Glutamatergic neuron (in vitro differentiated cells): Measurements from ENCODE around the gene SPRED1. TPM values are rescaled to one million over a fixed set of nuclear protein-coding genes. Genes with fewer than 3 reads are reported as not detected.
"Not testable (repeated sequence)": the region's sequence is repeated elsewhere in the genome, so short reads cannot be mapped to it uniquely, and the experiment has no call there.

Source experiments
- DNase-seq: peaks from one replicate; pipeline ENCODE4 v3.0.0; 2022
- H3K27ac Mint-ChIP-seq: one replicate; pipeline ENCODE4 v1.8.0; 2020; ENCODE audit warnings: mild to moderate bottlenecking, mixed read lengths, inconsistent platforms; ENCODE audit not compliant: unreplicated experiment
- H3K27me3 Mint-ChIP-seq: one replicate; pipeline ENCODE4 v1.8.0; 2020; ENCODE audit warnings: mild to moderate bottlenecking, moderate library complexity, mixed read lengths, inconsistent platforms; ENCODE audit not compliant: unreplicated experiment
- H3K36me3 Mint-ChIP-seq: one replicate; pipeline ENCODE4 v1.8.0; 2020; ENCODE audit warnings: mild to moderate bottlenecking, mixed read lengths, inconsistent platforms; ENCODE audit not compliant: unreplicated experiment
- H3K4me1 Mint-ChIP-seq: one replicate; pipeline ENCODE4 v1.8.0; 2020; ENCODE audit warnings: mild to moderate bottlenecking, low read depth, mixed read lengths, inconsistent platforms; ENCODE audit not compliant: unreplicated experiment
- H3K4me3 Mint-ChIP-seq: one replicate; pipeline ENCODE4 v1.8.0; 2020; ENCODE audit warnings: mild to moderate bottlenecking, mixed read lengths, inconsistent platforms; ENCODE audit not compliant: unreplicated experiment
- H3K9me3 Mint-ChIP-seq: one replicate; pipeline ENCODE4 v1.8.0; 2020; ENCODE audit warnings: mild to moderate bottlenecking, moderate library complexity, mixed read lengths, inconsistent platforms; ENCODE audit not compliant: unreplicated experiment
- total RNA-seq: library from RNA; stranded (reverse); fragmentation: NEBNext Ultra II Directional; extraction: Animal tissue kit (Norgen Biotek cat#: 25700); gene quantifications from one replicate; pipeline ENCODE4 v1.2.1, GENCODE V29; 2021; ENCODE audit not compliant: unreplicated experiment
- TF ChIP-seq, protein P1 (sequence below): fragments of 200-600 bp; sonication (generic); IDR thresholded peaks from one replicate; pipeline ENCODE4 v1.5.0; 2021; ENCODE audit not compliant: partially characterized antibody, unreplicated experiment

SPRED1 gene
- total RNA-seq, 1 donor from 2014 or later: 2.4 TPM

- Mint-ChIP-seq H3K27ac (no peak overlapping the region), H3K9me3 (no peaks in the 10 kb centered on the region), H3K27me3 (no peaks in the 10 kb centered on the region), H3K36me3 (no peaks in the 10 kb centered on the region), H3K4me1 (no peaks in the 10 kb centered on the region), H3K4me3 (no peak overlapping the region)
- no peak for DNase-seq
- TF ChIP-seq, protein P1, sequence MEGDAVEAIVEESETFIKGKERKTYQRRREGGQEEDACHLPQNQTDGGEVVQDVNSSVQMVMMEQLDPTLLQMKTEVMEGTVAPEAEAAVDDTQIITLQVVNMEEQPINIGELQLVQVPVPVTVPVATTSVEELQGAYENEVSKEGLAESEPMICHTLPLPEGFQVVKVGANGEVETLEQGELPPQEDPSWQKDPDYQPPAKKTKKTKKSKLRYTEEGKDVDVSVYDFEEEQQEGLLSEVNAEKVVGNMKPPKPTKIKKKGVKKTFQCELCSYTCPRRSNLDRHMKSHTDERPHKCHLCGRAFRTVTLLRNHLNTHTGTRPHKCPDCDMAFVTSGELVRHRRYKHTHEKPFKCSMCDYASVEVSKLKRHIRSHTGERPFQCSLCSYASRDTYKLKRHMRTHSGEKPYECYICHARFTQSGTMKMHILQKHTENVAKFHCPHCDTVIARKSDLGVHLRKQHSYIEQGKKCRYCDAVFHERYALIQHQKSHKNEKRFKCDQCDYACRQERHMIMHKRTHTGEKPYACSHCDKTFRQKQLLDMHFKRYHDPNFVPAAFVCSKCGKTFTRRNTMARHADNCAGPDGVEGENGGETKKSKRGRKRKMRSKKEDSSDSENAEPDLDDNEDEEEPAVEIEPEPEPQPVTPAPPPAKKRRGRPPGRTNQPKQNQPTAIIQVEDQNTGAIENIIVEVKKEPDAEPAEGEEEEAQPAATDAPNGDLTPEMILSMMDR: no peak
Observed at GRCh38 chr15:38263996-38264395, 11.4 kb downstream of the SPRED1 start.

GRCh38 chr15:38266247-38266986 lies 13.8 kb downstream of the SPRED1 start:
- no peaks in the 10 kb centered on the region for H3K36me3 Mint-ChIP-seq
- no peaks in the 10 kb centered on the region for H3K27me3 Mint-ChIP-seq
- TF ChIP-seq, protein P1: no peak
- no peak overlapping the region for H3K4me3 Mint-ChIP-seq
- H3K4me1 Mint-ChIP-seq: no peaks in the 10 kb centered on the region
- H3K9me3 Mint-ChIP-seq: no peaks in the 10 kb centered on the region
- DNase-seq: no peak
- H3K27ac Mint-ChIP-seq: no peak overlapping the region

- no peaks in the 10 kb centered on the region for H3K36me3 Mint-ChIP-seq
- no peak overlapping the region for H3K27ac Mint-ChIP-seq
- DNase-seq: no peak
- no peaks in the 10 kb centered on the region for H3K9me3 Mint-ChIP-seq
- no peak overlapping the region for H3K4me3 Mint-ChIP-seq
- TF ChIP-seq, protein P1: no peak
- no peaks in the 10 kb centered on the region for H3K27me3 Mint-ChIP-seq
- H3K4me1 Mint-ChIP-seq: no peaks in the 10 kb centered on the region
Observed at GRCh38 chr15:38267421-38268022, 14.9 kb downstream of the SPRED1 start.

DNA sequence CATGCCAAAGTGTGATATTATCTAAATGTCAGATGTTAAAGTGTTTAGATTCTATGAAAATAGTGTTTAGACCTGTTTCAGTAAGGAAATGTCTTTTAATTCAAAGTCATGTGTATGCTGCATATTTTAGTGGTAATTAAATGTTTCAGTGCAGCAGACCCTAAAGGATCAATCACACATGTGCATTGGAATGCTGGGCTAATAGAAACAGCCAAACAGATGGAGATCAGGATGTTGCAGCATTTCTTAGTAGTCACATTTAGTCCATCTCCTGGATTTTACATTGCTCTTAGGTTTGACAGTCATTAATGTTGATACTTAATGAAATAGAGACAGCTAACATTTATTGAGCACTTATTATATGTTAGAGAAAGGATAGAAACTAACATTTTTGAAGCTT lies 18.5 kb downstream of the SPRED1 start:
- Mint-ChIP-seq H3K36me3 (no peaks in the 10 kb centered on the region), H3K4me3 (no peak overlapping the region), H3K27me3 (no peaks in the 10 kb centered on the region), H3K27ac (no peak overlapping the region), H3K9me3 (no peaks in the 10 kb centered on the region), H3K4me1 (no peaks in the 10 kb centered on the region)
- no peak for DNase-seq
- TF ChIP-seq, protein P1: no peak

DNA sequence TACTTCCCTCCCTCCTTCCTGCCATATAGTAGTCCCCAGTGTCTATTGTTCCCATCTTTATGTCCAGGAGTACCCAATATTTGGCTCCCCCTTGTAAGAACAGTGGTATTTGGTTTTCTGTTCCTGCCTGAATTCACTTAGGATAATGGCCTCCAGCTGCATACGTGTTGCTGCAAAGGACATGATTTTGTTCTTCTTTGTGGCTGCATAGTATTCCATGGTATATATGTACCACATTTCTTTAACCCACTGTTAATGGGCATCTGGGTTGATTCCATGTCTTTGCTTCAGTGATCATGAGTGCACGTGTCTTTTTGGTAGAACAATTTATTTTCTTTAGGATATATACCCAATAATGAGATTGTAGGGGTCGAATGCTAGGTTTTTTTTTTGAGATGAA lies 19.3 kb downstream of the SPRED1 start:
- TF ChIP-seq, protein P1: no peak
- no peaks in the 10 kb centered on the region for H3K9me3 Mint-ChIP-seq
- no peak overlapping the region for H3K4me3 Mint-ChIP-seq
- no peak overlapping the region for H3K27ac Mint-ChIP-seq
- no peaks in the 10 kb centered on the region for H3K36me3 Mint-ChIP-seq
- H3K27me3 Mint-ChIP-seq: no peaks in the 10 kb centered on the region
- DNase-seq: no peak
- H3K4me1 Mint-ChIP-seq: no peaks in the 10 kb centered on the region

GRCh38 chr15:38272431-38272830 lies 19.8 kb downstream of the SPRED1 start:
- not testable (repeated sequence) for H3K9me3 Mint-ChIP-seq, H3K4me3 Mint-ChIP-seq, DNase-seq, H3K36me3 Mint-ChIP-seq, H3K27me3 Mint-ChIP-seq, H3K4me1 Mint-ChIP-seq, H3K27ac Mint-ChIP-seq
